B cell (primary cell): Measurements from ENCODE around the gene SHFL. TPM values are rescaled to one million over a fixed set of nuclear protein-coding genes. Genes with fewer than 3 reads are reported as not detected.

Experiments used
- ATAC-seq: fragments of 200-7000 bp; cut with Tn5 transposase; one replicate; pipeline ENCODE4 v1.10.0; 2021; ENCODE audit warnings: low read depth, mild to moderate bottlenecking, moderate number of reproducible peaks, moderate library complexity
- CTCF ChIA-PET: fragments of 350-600 bp; sonication (Branson Sonifier 250); formaldehyde crosslinking; loops from one replicate; lab custom pipeline; 2021; ENCODE audit warnings: antibody characterized with exemption, inconsistent platforms; lab: Charles Lee
- POLR2A ChIA-PET: fragments of 350-600 bp; sonication (Branson Sonifier 250); formaldehyde crosslinking; loops from one replicate; lab custom pipeline; 2021; ENCODE audit warnings: antibody characterized with exemption; lab: Charles Lee
- DNase-seq: peaks from one replicate; pipeline ENCODE4 v3.0.0; 2013
- H2AFZ ChIP-seq: 2 replicates; pipeline ENCODE4 v1.6.1; 2012; ENCODE audit warnings: mild to moderate bottlenecking, low read depth, low read length; ENCODE audit not compliant: insufficient read depth, poor library complexity, severe bottlenecking
- H3K27ac ChIP-seq, 2 donors: 1 replicate in 1 of 2; 2 replicates in 1 of 2; pipeline ENCODE4 v1.5.1; 2012 to 2013; ENCODE audit warnings: low read length in 2 of 2, mild to moderate bottlenecking in 2 of 2, moderate library complexity in 1 of 2
- H3K27me3 ChIP-seq, 4 experiments: fragments of 200-600 bp in 1 of 4; sonication (generic) in 1 of 4; replicated peaks in 1 of 4; 1 replicate in 2 of 4; 2 replicates in 2 of 4; pipeline versions ENCODE4 v1.6.1 to v1.7.0; 2013 to 2016; ENCODE audit warnings: low read length in 3 of 4, mild to moderate bottlenecking in 2 of 4, mixed read lengths in 1 of 4, moderate library complexity in 1 of 4; ENCODE audit not compliant: insufficient read depth in 4 of 4, control insufficient read depth in 3 of 4; ENCODE audit errors: control extremely low read depth in 1 of 4
- H3K36me3 ChIP-seq, 2 experiments: replicated peaks in 1 of 2; 1 replicate in 1 of 2; 2 replicates in 1 of 2; pipeline versions ENCODE4 v1.6.1 to v1.7.1; 2013; ENCODE audit warnings: low read length in 1 of 2; ENCODE audit not compliant: insufficient read depth in 2 of 2, control insufficient read depth in 1 of 2; ENCODE audit errors: control extremely low read depth in 1 of 2, extremely low read depth in 1 of 2
- H3K4me1 ChIP-seq, 2 donors: fragments of 200-600 bp in 1 of 2; sonication (generic) in 1 of 2; 1 replicate in 1 of 2; 2 replicates in 1 of 2; pipeline versions ENCODE4 v1.5.1 to v1.6.1; 2013 to 2017; ENCODE audit warnings: low read length in 2 of 2; ENCODE audit not compliant: control insufficient read depth in 2 of 2, insufficient read depth in 2 of 2
- H3K4me2 ChIP-seq: replicated peaks from 2 replicates; pipeline ENCODE3; 2012; ENCODE audit warnings: mild to moderate bottlenecking, low read depth, low read length; ENCODE audit not compliant: poor library complexity, severe bottlenecking
- H3K4me3 ChIP-seq, 5 experiments: fragments of 200-600 bp in 1 of 5; sonication (generic) in 1 of 5; 1 replicate in 3 of 5; 2 replicates in 2 of 5; pipeline versions ENCODE4 v1.5.1 to v1.7.0; 2011 to 2016; ENCODE audit warnings: low read length in 4 of 5, mild to moderate bottlenecking in 4 of 5, low read depth in 2 of 5, control low read depth in 1 of 5, moderate library complexity in 1 of 5; ENCODE audit not compliant: insufficient read depth in 1 of 5; ENCODE audit errors: control extremely low read depth in 1 of 5, extremely low read depth in 1 of 5
- H3K79me2 ChIP-seq: fragments of 200-600 bp; sonication (generic); one replicate; pipeline ENCODE4 v1.6.0; 2016; ENCODE audit warnings: low read length; ENCODE audit not compliant: control insufficient read depth, insufficient read depth
- H3K9ac ChIP-seq: fragments of 200-600 bp; sonication (generic); 2 replicates; pipeline ENCODE4 v1.6.1; 2017; ENCODE audit warnings: mild to moderate bottlenecking, low read length, moderate library complexity
- H3K9me3 ChIP-seq, 3 donors: one replicate each; pipeline versions ENCODE4 v1.6.1 to v1.7.1; 2013; ENCODE audit warnings: low read length in 2 of 3; ENCODE audit not compliant: control insufficient read depth in 2 of 3, insufficient read depth in 1 of 3; ENCODE audit errors: control extremely low read depth in 1 of 3
- H4K20me1 ChIP-seq: 2 replicates; pipeline ENCODE4 v1.6.0; 2012; ENCODE audit warnings: mild to moderate bottlenecking, low read length; ENCODE audit not compliant: insufficient read depth, control insufficient read depth, poor library complexity, severe bottlenecking
- H3K27ac Mint-ChIP-seq: one replicate; pipeline ENCODE4 v1.8.0; 2021; ENCODE audit warnings: mixed read lengths
- H3K27me3 Mint-ChIP-seq: one replicate; pipeline ENCODE4 v1.8.0; 2021; ENCODE audit warnings: mixed read lengths
- H3K4me1 Mint-ChIP-seq: one replicate; pipeline ENCODE4 v1.8.0; 2021; ENCODE audit warnings: mixed read lengths
- H3K4me3 Mint-ChIP-seq: one replicate; pipeline ENCODE4 v1.8.0; 2021; ENCODE audit warnings: mixed read lengths
- H3K9me3 Mint-ChIP-seq: one replicate; pipeline ENCODE4 v1.8.0; 2022; ENCODE audit warnings: mixed read lengths; ENCODE audit not compliant: insufficient read depth
- CTCF ChIP-seq: fragments of 200-600 bp; IDR thresholded peaks from one replicate; pipeline ENCODE4 v1.8.0; 2022; ENCODE audit warnings: antibody characterized with exemption, mild to moderate bottlenecking
- EZH2 ChIP-seq: IDR thresholded peaks from 2 replicates; pipeline ENCODE4 v1.6.1; 2012; ENCODE audit warnings: borderline replicate concordance, low read depth, mild to moderate bottlenecking, moderate library complexity, low read length; ENCODE audit not compliant: insufficient read depth, poor library complexity, severe bottlenecking
- WGBS: methylation state at CpG from one replicate; pipeline ENCODE4 v1.1.5; 2013; ENCODE audit warnings: missing lambda C conversion rate; ENCODE audit not compliant: insufficient coverage; 5-methylcytosine and 5-hydroxymethylcytosine counted together
- intact Hi-C: fragments of 100-400 bp; cut with micrococcal nuclease; formaldehyde crosslinking; loops from one replicate; pipeline ENCODE4 v1.10.0; 2022
- polyA plus RNA-seq: library from polyadenylated mRNA; depleted of rRNA; stranded (reverse); fragments of >200 nt; gene quantifications from 2 replicates; pipeline ENCODE4 v1.2.3, GENCODE V29; 2012
- total RNA-seq, 2 donors: library from RNA; stranded (reverse); fragments of 120-200 nt in 1 of 2; gene quantifications; 1 replicate in 1 of 2; 2 replicates in 1 of 2; pipeline versions ENCODE4 v1.2.3 to v1.2.4, GENCODE V29; 2013 to 2022

SHFL gene
- total and polyA plus RNA-seq, 2 donors (not counting 1 experiment from before 2014, with no cell fraction given), result 109 to 205 TPM

- ATAC-seq, result no peak
- Histone ChIP-seq H3K36me3 (no peaks in the 10 kb centered on the region), H3K9ac (no peak overlapping the region), H3K27ac (no peak overlapping the region), H2AFZ (no peak overlapping the region), H3K27me3 (no peaks in the 10 kb centered on the region), H3K4me1 (peaks cover 6 to 16% of the 10 kb centered on the region in 2 donors), H3K79me2 (peaks cover 9% of the 10 kb centered on the region), H3K4me3 (no peak overlapping the region), H3K9me3 (no peaks in the 10 kb centered on the region), H4K20me1 (no peaks in the 10 kb centered on the region), H3K4me2 (no peak overlapping the region)
- intact Hi-C loops, result loop anchor here (10.0 kb wide), 1 partner anchor 111 kb away; the partner anchor contains the start of gene DNMT1
- TF ChIP-seq EZH2 (no peak), CTCF (no peak)
- CTCF ChIA-PET, result interaction anchor here (1.0 to 1.7 kb wide), 4 partner anchors 11 to 175 kb away, joined by 3 to 6 read pairs (median 4); no protein-coding TSS in a partner anchor
- Mint-ChIP-seq H3K4me1 (peaks cover 14% of the 10 kb centered on the region), H3K27me3 (no peaks in the 10 kb centered on the region), H3K4me3 (no peak overlapping the region), H3K9me3 (no peaks in the 10 kb centered on the region), H3K27ac (peak overlapping the region; percentile 4)
- POLR2A ChIA-PET, result interaction anchor here (2.1 kb wide), 1 partner anchor 13 kb away, joined by 12 read pairs; no protein-coding TSS in a partner anchor
- 78% methylated on average over 9 of the region's 9 CpGs for WGBS
- DNase-seq, result no peak
These were observed 2.2 kb upstream of the SHFL start for GRCh38 chr19:10083911-10084310.

DNA sequence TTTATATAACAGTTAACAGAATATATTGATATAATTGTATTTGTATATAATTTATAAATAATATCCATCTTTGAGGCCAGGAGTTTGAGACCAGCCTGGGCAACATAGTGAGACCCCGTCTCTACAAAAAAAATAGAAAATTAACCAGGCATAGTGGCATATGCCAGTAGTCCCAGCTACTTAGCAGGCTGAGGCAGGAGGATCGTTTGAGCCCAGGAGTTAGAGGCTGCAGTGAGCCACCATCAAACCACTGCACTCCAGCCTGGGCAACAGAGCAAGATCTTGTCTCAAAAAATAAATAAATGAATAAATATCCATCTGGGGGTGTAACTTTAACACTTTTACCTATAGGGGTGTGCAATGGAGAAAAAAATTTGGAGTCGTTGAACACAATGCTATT is 1.3 kb upstream of the SHFL start:
- no peaks in the 10 kb centered on the region for H3K9me3 Mint-ChIP-seq
- H3K4me1 Mint-ChIP-seq, result peaks cover 14% of the 10 kb centered on the region
- H3K9ac ChIP-seq, result no peak overlapping the region
- H3K36me3 ChIP-seq, result peaks cover 0 to 5% of the 10 kb centered on the region in 2 experiments
- H3K9me3 ChIP-seq, result no peaks in the 10 kb centered on the region
- no peak for TF ChIP-seq EZH2
- TF ChIP-seq CTCF, result no peak
- peak overlapping the region; percentile 91 for H2AFZ ChIP-seq
- no peak overlapping the region for H3K4me3 ChIP-seq
- H3K27me3 Mint-ChIP-seq, result no peaks in the 10 kb centered on the region
- H3K4me1 ChIP-seq, result peaks cover 6 to 16% of the 10 kb centered on the region in 2 donors
- POLR2A ChIA-PET, result interaction anchor here (0.6 to 2.1 kb wide), 3 partner anchors 12 to 1839 kb away, joined by 3 to 12 read pairs (median 3); no protein-coding TSS in a partner anchor
- no peak overlapping the region for H3K4me2 ChIP-seq
- intact Hi-C loops, result loop anchor here (5.0 to 10.0 kb wide), 2 partner anchors 37 to 110 kb away; partner anchors contain the start of gene DNMT1
- H3K79me2 ChIP-seq, result peaks cover 9% of the 10 kb centered on the region
- peak overlapping the region; percentile 89 for H3K4me3 Mint-ChIP-seq
- DNase-seq, result no peak
- no peak for ATAC-seq
- H3K27me3 ChIP-seq, result no peaks in the 10 kb centered on the region
- no peaks in the 10 kb centered on the region for H4K20me1 ChIP-seq
- CTCF ChIA-PET, result interaction anchor here (1.2 to 1.6 kb wide), 2 partner anchors 12 to 36 kb away, joined by 3 to 6 read pairs; no protein-coding TSS in a partner anchor
- 88% methylated on average over 1 of the region's 3 CpGs for WGBS
- no peak overlapping the region for H3K27ac ChIP-seq
- H3K27ac Mint-ChIP-seq, result peak overlapping the region; percentile 82
